SH-SY5Y (cell line): ENCODE data around the gene FIZ1.

ENCODE experiments used
- GATA2 ChIP-seq: IDR thresholded peaks from 2 replicates; pipeline ENCODE4 v1.6.1; 2011; ENCODE audit warnings: mild to moderate bottlenecking, low read depth, low read length
- GATA3 ChIP-seq: IDR thresholded peaks from 2 replicates; pipeline ENCODE4 v1.6.1; 2011; ENCODE audit warnings: low read depth, mild to moderate bottlenecking, low read length, moderate library complexity

The FIZ1 gene, protein sequence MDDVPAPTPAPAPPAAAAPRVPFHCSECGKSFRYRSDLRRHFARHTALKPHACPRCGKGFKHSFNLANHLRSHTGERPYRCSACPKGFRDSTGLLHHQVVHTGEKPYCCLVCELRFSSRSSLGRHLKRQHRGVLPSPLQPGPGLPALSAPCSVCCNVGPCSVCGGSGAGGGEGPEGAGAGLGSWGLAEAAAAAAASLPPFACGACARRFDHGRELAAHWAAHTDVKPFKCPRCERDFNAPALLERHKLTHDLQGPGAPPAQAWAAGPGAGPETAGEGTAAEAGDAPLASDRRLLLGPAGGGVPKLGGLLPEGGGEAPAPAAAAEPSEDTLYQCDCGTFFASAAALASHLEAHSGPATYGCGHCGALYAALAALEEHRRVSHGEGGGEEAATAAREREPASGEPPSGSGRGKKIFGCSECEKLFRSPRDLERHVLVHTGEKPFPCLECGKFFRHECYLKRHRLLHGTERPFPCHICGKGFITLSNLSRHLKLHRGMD

DNA sequence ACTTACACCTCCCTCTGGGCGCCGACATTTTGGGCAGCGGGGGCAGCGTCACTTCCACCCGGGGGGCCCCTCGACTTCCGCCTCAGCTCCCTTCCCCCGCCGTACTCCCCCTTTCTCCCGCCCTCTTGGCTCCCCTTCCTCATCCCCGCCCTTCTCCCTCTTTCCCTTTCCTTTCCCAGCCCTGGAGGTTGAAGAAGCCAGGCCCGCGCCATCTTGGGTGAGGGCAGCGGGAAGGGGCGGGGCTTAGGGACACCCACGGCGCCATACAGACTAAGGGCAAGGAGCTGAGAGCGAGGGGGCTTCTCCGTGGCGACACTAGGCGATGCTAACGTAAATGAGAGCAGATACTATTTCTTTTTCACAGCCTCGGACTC lies at the start of gene FIZ1:
Gene FIZ1 (minus strand): TSS at position 50 of the 374 bp plus-strand sequence. CDS start 1,652 bp downstream, outside the sequence.
- TF ChIP-seq GATA2 (no peak), GATA3 (no peak)

DNA sequence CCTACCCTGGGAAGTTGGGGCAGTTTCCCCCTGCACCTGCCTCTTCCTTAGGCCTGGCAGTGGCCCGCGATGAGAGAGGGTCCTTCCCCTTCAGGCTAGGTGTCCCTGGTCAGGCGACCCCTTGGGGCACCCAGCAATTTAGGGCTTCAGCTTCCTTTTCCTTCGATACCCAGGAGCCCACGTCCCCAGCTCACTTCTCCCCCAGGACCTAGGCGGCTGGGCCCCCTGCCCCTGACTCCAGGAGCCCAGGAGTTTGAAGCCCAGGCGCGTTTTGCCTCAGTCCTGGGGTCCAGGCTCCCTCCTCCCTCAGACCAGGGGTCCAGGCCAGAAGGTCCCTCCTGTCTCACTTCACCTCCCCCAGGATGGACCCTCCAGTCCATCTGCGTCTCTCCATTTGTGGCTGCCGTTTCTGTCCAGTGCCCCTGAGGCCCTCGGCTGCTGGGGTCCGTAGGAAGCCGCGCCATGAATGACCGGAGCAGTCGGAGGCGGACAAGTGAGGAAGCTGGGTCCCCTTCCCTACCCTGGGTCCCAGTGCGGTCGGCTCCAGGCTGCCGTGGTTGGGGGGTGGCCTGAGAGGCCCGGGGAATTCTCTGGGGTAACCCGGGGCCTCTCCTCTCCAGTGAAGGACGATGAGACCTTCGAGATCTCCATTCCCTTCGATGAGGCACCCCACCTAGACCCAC lies 49.4 kb upstream of the FIZ1 start:
- no peak for TF ChIP-seq GATA2
- TF ChIP-seq GATA3: no peak

DNA sequence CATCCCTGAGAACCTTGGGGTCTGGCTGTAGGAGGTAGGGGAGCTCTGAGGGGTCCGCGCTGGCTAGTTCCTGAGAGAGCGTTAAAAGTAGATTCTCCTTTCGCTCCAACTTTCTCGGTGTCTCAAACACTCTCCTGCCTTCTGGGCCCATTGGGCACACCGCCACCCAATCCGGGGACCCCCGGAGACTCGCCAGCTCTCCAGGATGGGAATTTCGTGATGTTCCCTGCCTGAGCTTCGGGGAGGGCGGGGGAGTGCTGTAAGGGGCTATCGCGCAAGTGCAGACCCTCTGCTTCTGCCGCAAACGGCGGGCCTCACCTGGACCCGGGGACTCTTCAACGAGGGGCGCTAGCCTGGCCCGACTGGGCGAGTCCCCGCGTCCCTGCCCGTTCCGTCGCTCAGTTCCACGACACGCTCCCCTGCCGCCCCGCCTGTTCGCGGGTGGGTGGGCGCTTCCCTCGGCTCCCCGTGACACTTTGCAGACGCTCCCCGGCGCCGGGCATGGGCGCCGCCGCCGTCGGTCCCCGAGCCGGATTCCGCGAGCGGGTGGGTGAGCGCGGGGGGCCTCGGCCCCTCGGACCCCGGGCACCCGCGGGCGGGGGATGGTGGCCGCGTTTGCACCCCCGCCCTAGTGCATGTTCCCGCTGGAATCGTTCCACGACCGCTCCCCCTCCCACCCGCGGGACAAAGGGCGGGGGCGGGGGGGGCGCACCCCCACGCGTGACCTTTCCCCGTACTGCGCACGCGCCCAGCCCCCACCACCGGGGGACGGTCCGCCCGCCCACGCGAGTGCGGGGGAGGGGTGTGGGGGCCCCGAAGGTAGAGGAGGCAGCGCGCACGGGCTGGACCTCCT lies 48.6 kb upstream of the FIZ1 start, which contains the start of gene CCDC106:
Gene CCDC106 (plus strand): TSS at position 481 of the 853 bp plus-strand sequence. CDS start 835 bp downstream, outside the sequence.
- TF ChIP-seq GATA3 (no peak), GATA2 (no peak)

DNA sequence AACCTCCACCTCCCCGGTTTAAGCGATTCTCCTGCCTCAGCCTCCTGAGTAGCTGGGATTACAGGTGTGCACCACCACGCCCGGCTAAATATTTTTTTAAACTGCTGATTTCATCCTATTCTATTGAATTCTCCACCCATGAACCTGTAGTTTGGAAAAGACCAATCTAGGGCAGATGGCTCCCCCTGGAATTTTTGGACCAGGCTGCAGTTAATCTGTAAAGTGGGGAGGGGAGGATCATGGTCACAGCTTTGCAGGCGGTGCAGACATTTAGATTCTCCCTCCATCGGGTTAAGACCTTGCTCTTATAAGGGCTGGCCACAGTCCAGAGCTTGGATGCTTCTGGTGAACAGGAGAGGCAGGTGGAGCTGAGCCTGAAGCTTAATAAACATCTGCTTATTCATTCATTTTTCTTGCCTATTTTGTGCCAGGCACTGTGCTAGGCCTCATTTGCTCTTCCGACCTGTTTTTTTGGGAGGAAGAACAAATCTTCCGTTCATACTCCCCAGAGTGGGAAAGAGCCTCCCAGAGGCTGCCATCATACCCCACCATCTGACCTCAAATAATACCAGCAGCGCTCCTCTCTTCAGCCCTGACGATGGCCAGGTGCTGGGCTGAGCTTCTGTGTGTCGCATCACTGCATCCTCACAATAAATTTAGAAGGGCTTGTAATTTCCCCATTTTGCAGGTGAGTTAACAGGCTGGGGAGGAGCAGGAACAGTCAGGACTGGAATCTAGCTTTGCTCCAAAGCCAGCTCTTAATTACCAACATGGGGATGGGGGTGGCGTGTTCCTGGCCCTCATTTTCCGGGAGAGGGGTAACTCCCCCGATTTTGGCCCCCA lies 47.8 kb upstream of the FIZ1 start:
- TF ChIP-seq GATA3 (no peak), GATA2 (no peak)

DNA sequence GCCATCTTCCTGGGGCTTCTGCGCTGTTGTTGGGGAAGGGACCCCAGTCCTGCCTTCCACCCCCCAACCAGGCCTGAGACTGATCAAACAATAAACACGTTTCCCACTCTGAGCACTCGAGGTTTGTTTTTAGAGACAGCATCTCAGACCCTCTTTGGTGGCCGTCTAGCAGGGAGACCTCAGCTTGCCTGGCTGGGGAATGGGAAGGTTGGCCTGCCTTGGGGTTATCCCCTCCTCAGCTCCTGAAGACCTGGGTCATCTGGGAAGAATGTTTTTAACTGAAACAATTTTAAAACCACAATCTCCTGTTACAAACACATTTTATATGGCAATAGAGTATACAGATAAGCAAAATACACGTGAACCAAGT lies 46.2 kb upstream of the FIZ1 start:
- no peak for TF ChIP-seq GATA2
- no peak for TF ChIP-seq GATA3

DNA sequence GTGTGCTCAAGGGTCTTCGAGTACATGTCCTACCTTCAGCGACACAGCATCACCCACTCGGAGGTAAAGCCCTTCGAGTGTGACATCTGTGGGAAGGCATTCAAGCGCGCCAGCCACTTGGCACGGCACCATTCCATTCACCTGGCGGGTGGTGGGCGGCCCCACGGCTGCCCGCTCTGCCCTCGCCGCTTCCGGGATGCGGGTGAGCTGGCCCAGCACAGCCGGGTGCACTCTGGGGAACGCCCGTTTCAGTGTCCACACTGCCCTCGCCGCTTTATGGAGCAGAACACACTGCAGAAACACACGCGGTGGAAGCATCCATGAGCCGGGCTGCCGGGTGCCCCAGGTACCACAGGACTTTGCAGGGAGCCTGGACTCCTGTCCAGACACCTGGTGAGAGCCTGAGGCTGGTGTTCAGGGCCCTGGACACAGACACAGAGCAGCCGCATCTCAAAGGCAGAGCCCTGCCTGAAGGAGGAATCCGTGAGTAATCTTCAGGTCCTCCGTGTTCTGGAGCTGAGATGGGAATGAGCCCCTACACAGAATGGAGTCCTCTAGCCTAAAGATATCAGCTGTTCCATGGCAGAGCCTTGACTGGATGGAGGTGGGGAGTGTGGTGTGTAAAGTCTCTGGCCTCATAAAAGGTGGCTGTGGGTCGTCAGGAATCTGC lies 45.7 kb upstream of the FIZ1 start:
- no peak for TF ChIP-seq GATA3
- TF ChIP-seq GATA2: no peak

DNA sequence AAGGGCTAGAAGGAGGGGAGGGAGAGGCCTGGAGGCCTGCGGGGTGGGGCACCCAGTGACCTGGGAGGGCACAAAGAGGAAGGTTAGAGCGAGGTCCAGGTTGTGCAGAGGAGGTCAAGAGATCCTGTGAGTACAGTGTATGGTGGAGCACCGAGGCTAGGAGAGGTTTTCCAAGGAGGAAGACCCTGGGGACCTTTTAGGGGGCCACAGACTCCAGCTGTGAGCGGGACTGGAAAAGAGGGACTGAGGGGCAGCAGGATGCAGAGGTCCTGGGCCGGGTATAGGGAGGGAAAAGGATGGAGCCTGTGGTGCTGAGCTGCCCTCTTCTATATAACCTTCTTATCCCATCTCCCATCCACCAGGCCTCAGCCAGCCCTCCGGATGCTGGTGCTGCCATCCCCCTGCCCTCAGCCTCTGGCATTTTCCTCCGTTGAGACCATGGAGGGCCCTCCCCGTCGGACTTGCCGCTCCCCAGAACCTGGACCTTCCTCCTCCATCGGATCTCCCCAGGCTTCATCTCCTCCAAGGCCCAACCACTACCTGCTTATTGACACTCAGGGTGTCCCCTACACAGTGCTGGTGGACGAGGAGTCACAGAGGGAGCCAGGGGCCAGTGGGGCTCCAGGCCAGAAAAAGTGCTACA lies 45.0 kb upstream of the FIZ1 start:
- TF ChIP-seq GATA2 (no peak), GATA3 (no peak)

DNA sequence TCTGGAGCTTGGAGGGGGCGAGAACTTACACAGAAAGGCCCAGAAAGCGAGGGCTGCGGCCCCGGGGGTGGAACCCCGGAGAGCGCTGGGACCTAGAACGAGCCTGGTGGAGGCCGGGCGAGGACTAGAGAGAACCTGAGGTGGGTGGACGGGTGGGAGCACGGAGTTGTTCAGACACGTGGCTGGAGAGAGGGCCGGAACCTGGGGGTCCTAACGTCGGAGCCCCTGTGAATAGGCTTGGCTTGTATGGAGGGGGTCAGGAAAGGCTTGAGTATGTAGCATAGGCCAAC lies 44.5 kb upstream of the FIZ1 start:
- no peak for TF ChIP-seq GATA3
- no peak for TF ChIP-seq GATA2

DNA sequence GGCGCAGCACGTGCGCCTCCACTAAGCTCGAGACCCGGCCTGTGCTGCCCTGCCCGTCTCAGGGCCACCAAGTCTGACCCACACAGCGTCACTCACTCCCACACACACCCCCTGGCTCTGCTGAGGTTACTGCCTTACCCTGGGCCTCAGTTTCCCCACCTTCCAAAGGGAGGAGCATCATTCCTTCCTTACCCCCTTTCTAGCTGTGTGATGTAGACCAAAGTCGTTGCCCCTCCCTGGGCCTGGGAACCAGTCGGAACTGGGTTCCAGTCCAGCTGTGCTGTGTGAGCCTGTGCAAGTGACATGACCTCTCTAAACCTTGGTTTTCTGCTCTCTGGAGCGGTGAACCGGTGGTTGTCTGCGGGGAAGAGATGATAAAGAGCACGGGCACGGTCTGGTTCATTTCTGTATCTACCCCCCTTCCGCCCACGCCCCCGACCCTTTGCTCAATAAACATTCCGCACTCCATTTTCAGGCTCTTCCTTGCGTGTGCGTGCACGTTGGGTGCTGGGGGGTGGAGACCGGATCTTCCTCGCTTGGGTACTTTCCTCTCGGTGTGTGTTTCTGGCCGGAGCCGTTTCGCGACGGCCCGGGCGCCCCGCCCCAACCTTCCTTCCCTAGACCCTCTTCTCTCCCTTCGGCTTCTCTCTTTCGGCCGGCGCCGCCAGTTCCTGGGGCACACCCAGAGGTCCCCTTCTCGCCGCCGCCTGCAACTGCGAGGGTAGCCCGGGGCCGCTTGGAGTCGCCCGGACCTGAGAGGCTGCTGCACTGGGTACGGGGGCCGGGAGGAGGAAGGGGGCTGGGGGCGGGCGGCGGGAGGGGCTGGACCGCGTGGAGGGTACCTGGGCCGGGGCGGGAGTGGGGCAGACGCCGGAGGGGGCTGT lies 43.9 kb upstream of the FIZ1 start, which contains the start of gene ZNF581:
Gene ZNF581 (plus strand): TSS at position 647 of the 884 bp plus-strand sequence. CDS start 923 bp downstream, outside the sequence.
- TF ChIP-seq GATA2: no peak
- no peak for TF ChIP-seq GATA3

DNA sequence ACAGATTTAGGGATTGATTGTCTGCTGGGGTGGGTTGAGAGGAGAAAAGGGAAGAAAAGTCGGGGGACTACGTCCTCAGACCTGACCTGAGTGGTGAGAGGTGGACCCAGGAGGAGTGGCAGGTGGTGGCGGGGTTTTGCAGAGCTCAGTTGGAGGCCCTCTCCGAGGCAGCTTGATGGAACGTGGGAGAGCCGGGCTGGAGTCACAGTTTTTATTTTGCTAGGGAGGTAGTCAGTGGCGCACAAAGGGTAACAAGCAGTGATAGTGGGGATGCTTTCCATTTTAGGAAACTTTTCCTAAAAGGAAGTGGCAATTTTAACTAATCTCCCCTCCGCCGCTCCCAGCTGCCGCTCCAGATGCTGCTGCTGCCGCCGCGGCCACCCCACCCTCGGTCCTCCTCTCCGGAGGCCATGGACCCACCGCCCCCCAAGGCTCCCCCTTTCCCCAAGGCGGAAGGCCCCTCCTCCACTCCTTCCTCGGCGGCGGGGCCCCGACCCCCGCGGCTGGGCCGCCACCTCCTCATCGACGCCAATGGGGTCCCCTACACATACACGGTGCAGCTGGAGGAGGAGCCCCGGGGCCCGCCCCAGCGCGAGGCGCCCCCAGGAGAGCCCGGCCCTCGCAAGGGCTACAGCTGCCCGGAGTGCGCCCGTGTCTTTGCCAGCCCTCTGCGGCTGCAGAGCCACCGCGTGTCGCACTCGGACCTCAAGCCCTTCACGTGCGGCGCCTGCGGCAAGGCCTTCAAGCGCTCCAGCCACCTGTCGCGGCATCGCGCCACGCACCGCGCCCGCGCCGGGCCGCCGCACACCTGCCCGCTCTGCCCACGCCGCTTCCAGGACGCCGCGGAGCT lies 43.1 kb upstream of the FIZ1 start:
- TF ChIP-seq GATA3: no peak
- TF ChIP-seq GATA2: no peak

DNA sequence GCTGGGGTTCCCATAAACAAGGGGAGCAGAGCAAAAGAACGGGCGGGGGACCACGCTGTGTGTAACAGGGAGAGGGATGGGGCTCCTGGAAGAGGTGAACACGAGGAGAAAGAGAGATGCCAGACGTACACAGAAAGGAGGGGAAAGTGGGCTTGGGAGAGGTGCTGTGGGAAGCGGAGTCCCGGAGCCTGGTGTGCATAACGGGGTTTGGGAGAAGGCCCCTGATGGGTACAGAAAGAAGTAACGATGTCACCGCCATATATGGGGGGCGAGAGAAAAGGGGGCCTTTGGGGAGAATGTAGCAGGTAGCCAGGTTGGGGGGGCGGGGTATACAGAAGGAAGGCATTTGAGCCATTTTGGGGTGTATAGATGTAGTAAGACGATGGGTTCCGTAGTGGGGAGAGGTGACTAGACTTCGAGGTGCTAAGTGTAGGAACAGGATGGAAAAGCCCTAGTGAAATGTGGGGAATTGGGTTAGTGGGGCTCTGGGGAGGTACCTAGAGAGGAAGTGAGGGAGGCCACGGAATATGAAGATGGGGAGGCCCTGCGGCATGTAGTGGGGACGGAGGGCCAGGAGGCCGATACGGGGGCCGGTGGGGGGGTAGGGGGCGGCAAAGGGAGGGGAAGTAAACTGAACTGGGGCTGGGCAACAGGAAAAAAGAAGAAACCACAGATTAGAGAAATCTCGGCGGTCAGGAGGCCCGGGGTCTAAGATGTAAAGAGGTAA lies 42.3 kb upstream of the FIZ1 start:
- TF ChIP-seq GATA2: no peak
- no peak for TF ChIP-seq GATA3
